B cell (primary cell): ENCODE results near the gene TDO2.

ENCODE experiments used
- EZH2 ChIP-seq: IDR thresholded peaks from 2 replicates; pipeline ENCODE4 v1.6.1; 2012; ENCODE audit warnings: borderline replicate concordance, low read depth, mild to moderate bottlenecking, moderate library complexity, low read length; ENCODE audit not compliant: insufficient read depth, poor library complexity, severe bottlenecking
- TF ChIP-seq, protein P1 (sequence below): fragments of 200-600 bp; IDR thresholded peaks from one replicate; pipeline ENCODE4 v1.8.0; 2022; ENCODE audit warnings: antibody characterized with exemption, mild to moderate bottlenecking

DNA sequence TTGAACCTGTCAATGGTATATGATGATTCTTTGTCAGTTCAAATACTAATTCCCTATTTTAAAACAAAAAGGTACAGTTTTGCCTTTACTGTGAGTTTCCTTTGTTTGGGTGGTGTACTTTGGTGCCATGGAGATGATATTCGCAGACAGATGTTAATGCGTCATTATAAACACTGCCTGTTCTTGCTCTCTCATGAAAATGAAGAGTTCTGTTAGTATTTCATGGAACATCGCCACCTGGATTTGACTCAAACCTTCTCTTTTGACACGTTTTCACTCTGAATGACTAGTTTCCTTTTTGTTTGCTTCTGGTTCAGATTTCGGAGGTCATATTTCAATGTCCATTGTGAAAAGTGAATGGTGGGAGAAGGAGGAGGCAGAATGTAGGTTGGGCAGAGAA lies 57.0 kb downstream of the TDO2 start:
- TF ChIP-seq, protein P1, sequence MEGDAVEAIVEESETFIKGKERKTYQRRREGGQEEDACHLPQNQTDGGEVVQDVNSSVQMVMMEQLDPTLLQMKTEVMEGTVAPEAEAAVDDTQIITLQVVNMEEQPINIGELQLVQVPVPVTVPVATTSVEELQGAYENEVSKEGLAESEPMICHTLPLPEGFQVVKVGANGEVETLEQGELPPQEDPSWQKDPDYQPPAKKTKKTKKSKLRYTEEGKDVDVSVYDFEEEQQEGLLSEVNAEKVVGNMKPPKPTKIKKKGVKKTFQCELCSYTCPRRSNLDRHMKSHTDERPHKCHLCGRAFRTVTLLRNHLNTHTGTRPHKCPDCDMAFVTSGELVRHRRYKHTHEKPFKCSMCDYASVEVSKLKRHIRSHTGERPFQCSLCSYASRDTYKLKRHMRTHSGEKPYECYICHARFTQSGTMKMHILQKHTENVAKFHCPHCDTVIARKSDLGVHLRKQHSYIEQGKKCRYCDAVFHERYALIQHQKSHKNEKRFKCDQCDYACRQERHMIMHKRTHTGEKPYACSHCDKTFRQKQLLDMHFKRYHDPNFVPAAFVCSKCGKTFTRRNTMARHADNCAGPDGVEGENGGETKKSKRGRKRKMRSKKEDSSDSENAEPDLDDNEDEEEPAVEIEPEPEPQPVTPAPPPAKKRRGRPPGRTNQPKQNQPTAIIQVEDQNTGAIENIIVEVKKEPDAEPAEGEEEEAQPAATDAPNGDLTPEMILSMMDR = no peak
- TF ChIP-seq EZH2 = no peak
